T-helper 9 cell (primary cell): ENCODE measurements around the gene VSIR.

Source experiments
- DNase-seq: peaks from one replicate; pipeline ENCODE4 v3.0.0-alpha.2; 2020

VSIR gene

GRCh38 chr10:71806704-71807556, 33.6 kb upstream of the VSIR start:
- DNase-seq: no peak

GRCh38 chr10:71805776-71806703, 32.7 kb upstream of the VSIR start:
- no peak for DNase-seq

GRCh38 chr10:71804077-71804476, 30.8 kb upstream of the VSIR start:
- no peak for DNase-seq

- DNase-seq: no peak
Observed at GRCh38 chr10:71802715-71803488, 29.6 kb upstream of the VSIR start.

GRCh38 chr10:71802235-71802634, 28.9 kb upstream of the VSIR start:
- no peak for DNase-seq

- no peak for DNase-seq
Observed at GRCh38 chr10:71801361-71801760, 28.0 kb upstream of the VSIR start.

GRCh38 chr10:71799608-71800453, 26.5 kb upstream of the VSIR start:
- DNase-seq: no peak

- no peak for DNase-seq
Observed at GRCh38 chr10:71799112-71799511, 25.8 kb upstream of the VSIR start.

GRCh38 chr10:71798308-71798624, 24.9 kb upstream of the VSIR start:
- no peak for DNase-seq

- no peak for DNase-seq
Observed at GRCh38 chr10:71797533-71798307, 24.4 kb upstream of the VSIR start.

- no peak for DNase-seq
Observed at GRCh38 chr10:71796749-71797405, 23.6 kb upstream of the VSIR start.

GRCh38 chr10:71795248-71795647, 21.9 kb upstream of the VSIR start:
- no peak for DNase-seq

GRCh38 chr10:71790749-71791440, 17.6 kb upstream of the VSIR start:
- DNase-seq: no peak

- no peak for DNase-seq
Observed at GRCh38 chr10:71789871-71790270, 16.6 kb upstream of the VSIR start.

- no peak for DNase-seq
Observed at GRCh38 chr10:71788954-71789353, 15.6 kb upstream of the VSIR start.

GRCh38 chr10:71784679-71785272, 11.5 kb upstream of the VSIR start:
- DNase-seq: no peak

- no peak for DNase-seq
Observed at GRCh38 chr10:71783917-71784678, 10.8 kb upstream of the VSIR start.

GRCh38 chr10:71782917-71783490, 9.7 kb upstream of the VSIR start:
- no peak for DNase-seq
